HepG2 (cell line): ENCODE measurements around the gene PPIP5K2. TPM values are rescaled to one million over a fixed set of nuclear protein-coding genes. Genes with fewer than 3 reads are reported as not detected.

ENCODE experiments used
- CC2D1A ChIP-seq: sonication (generic); formaldehyde crosslinking; IDR thresholded peaks from 2 replicates; pipeline ENCODE4 v1.8.1; 2023; ENCODE audit warnings: mild to moderate bottlenecking, missing genetic modification reagents
- CEBPG ChIP-seq: IDR thresholded peaks from 2 replicates; pipeline ENCODE4 v1.6.1; 2016
- DMAP1 ChIP-seq: IDR thresholded peaks from 2 replicates; pipeline ENCODE4 v1.6.1; 2016
- FOXP1 ChIP-seq, 2 experiments: fragments of 450-650 bp in 1 of 2; IDR thresholded peaks; 2 replicates each; pipeline ENCODE4 v1.6.1; 2017 to 2018; ENCODE audit warnings: antibody characterized with exemption in 1 of 2
- MAFF ChIP-seq: IDR thresholded peaks from 2 replicates; pipeline ENCODE4 v1.6.1; 2011; ENCODE audit warnings: low read depth, low read length, improper control_type of control experiment
- MED13 ChIP-seq: sonication (generic); formaldehyde crosslinking; IDR thresholded peaks from 2 replicates; pipeline ENCODE4 v1.5.0; 2020; ENCODE audit warnings: missing genetic modification reagents
- MTERF4 ChIP-seq: sonication (generic); formaldehyde crosslinking; IDR thresholded peaks from 2 replicates; pipeline ENCODE4 v1.8.0; 2023; ENCODE audit warnings: mild to moderate bottlenecking, missing genetic modification reagents
- NR2F6 ChIP-seq, 2 experiments: IDR thresholded peaks; 2 replicates each; pipeline ENCODE4 v1.6.1; 2016; ENCODE audit warnings: antibody characterized with exemption in 1 of 2, mild to moderate bottlenecking in 1 of 2
- PPARG ChIP-seq: conservative IDR thresholded peaks from 2 replicates; pipeline ENCODE4 v1.6.1; 2016; ENCODE audit warnings: missing biosample characterization, missing genetic modification reagents
- PTBP1 ChIP-seq: fragments of 200-400 bp; formaldehyde crosslinking; IDR thresholded peaks from 2 replicates; pipeline ENCODE4 v1.6.1; 2018; ENCODE audit warnings: low read length, low read depth; ENCODE audit not compliant: poor library complexity, severe bottlenecking
- RBM39 ChIP-seq: fragments of 200-400 bp; formaldehyde crosslinking; IDR thresholded peaks from one replicate; pipeline ENCODE4 v1.6.1; 2018; ENCODE audit warnings: antibody characterized with exemption, mild to moderate bottlenecking, low read depth, low read length; ENCODE audit not compliant: poor library complexity, severe bottlenecking
- REPIN1 ChIP-seq: sonication (generic); formaldehyde crosslinking; IDR thresholded peaks from 2 replicates; pipeline ENCODE4 v1.8.0; 2022; ENCODE audit warnings: missing genetic modification reagents, low read depth, mild to moderate bottlenecking, borderline replicate concordance
- RFXANK ChIP-seq: IDR thresholded peaks from 2 replicates; pipeline ENCODE4 v1.6.1; 2016
- RORA ChIP-seq: sonication (generic); formaldehyde crosslinking; IDR thresholded peaks from 2 replicates; pipeline ENCODE4 v1.5.0; 2020; ENCODE audit warnings: mild to moderate bottlenecking, missing genetic modification reagents, moderate library complexity
- SNAPC4 ChIP-seq: sonication (generic); formaldehyde crosslinking; IDR thresholded peaks from 2 replicates; pipeline ENCODE4 v1.4.0; 2020; ENCODE audit warnings: mild to moderate bottlenecking, missing genetic modification reagents
- THAP9 ChIP-seq: sonication (generic); formaldehyde crosslinking; IDR thresholded peaks from 2 replicates; pipeline ENCODE4; 2020; ENCODE audit warnings: missing genetic modification reagents, mild to moderate bottlenecking, borderline replicate concordance
- ZNF337 ChIP-seq: sonication (generic); formaldehyde crosslinking; IDR thresholded peaks from 2 replicates; pipeline ENCODE4 v1.5.1; 2020; ENCODE audit warnings: missing genetic modification reagents, low read depth, mild to moderate bottlenecking, borderline replicate concordance
- ZNF33A ChIP-seq: sonication (generic); formaldehyde crosslinking; IDR thresholded peaks from 2 replicates; pipeline ENCODE4 v1.5.1; 2020; ENCODE audit warnings: missing genetic modification reagents, mild to moderate bottlenecking, moderate library complexity, borderline replicate concordance
- ZNF468 ChIP-seq: sonication (generic); formaldehyde crosslinking; IDR thresholded peaks from 2 replicates; pipeline ENCODE4 v1.8.0; 2022; ENCODE audit warnings: mild to moderate bottlenecking, moderate library complexity, missing genetic modification reagents
- ZNF703 ChIP-seq: sonication (generic); formaldehyde crosslinking; IDR thresholded peaks from 2 replicates; pipeline ENCODE4 v1.5.1; 2020; ENCODE audit warnings: missing genetic modification reagents, mild to moderate bottlenecking, moderate library complexity, borderline replicate concordance
- ZNF737 ChIP-seq: sonication (generic); formaldehyde crosslinking; IDR thresholded peaks from 2 replicates; pipeline ENCODE4 v1.5.0; 2020; ENCODE audit warnings: missing genetic modification reagents, mild to moderate bottlenecking, borderline replicate concordance
- ZNF792 ChIP-seq: IDR thresholded peaks from 2 replicates; pipeline ENCODE4 v1.6.1; 2016
- ZNF878 ChIP-seq: sonication (generic); formaldehyde crosslinking; IDR thresholded peaks from 2 replicates; pipeline ENCODE4 v1.8.1; 2023; ENCODE audit warnings: mild to moderate bottlenecking, missing genetic modification reagents, moderate library complexity
- polyA plus RNA-seq, 8 experiments: library from polyadenylated mRNA; depleted of rRNA in 3 of 8; stranded (reverse) in 7 of 8; unstranded in 1 of 8; fragments of >200 nt; fragmentation: Illumina TruSeq in 4 of 8; extraction: Trizol in 4 of 8; gene quantifications; 2 replicates each; pipeline versions ENCODE4 v1.2.1 to v1.2.3, GENCODE V29; 2011 to 2016; ENCODE audit warnings: low read depth in 4 of 8, missing spikeins in 1 of 8, mixed read lengths in 1 of 8; ENCODE audit not compliant: insufficient read depth in 1 of 8
- total RNA-seq, 5 experiments: library from RNA; depleted of rRNA; stranded (reverse); fragments of >200 nt; fragmentation: Illumina TruSeq; extraction: Trizol; gene quantifications; 2 replicates each; pipeline ENCODE4 v1.2.3, GENCODE V29; 2016; ENCODE audit warnings: low read depth in 1 of 5

Gene PPIP5K2
- total and polyA plus RNA-seq, 2 of the 13 experiments (the other 11 are each of a cell fraction or from before 2014, with no cell fraction given), result 19.7 to 45.6 TPM

GRCh38 chr5:103224118-103224893 is 104.2 kb downstream of the PPIP5K2 start (continued):
- TF ChIP-seq SNAPC4 (CRISPR knock-in tag) (no peak), ZNF792 (CRISPR knock-in tag) (no peak), ZNF33A (CRISPR knock-in tag) (no peak), MAFF (no peak), CC2D1A (CRISPR knock-in tag) (no peak), THAP9 (no peak), ZNF737 (CRISPR knock-in tag) (no peak), MED13 (CRISPR knock-in tag) (no peak), ZNF468 (CRISPR knock-in tag) (no peak), CEBPG (CRISPR knock-in tag) (peak; percentile 18; the same call in 1 of the 2 replicates), REPIN1 (CRISPR knock-in tag) (no peak), ZNF878 (CRISPR knock-in tag) (no peak), PPARG (CRISPR knock-in tag) (no peak), ZNF337 (CRISPR knock-in tag) (no peak), RORA (CRISPR knock-in tag) (no peak), ZNF703 (CRISPR knock-in tag) (no peak), RFXANK (CRISPR knock-in tag) (no peak), PTBP1 (no peak), MTERF4 (no peak), DMAP1 (CRISPR knock-in tag) (no peak), RBM39 (no peak), NR2F6 (IDR thresholded peaks at IDR 0.05) (no peak), NR2F6 (CRISPR knock-in tag; IDR thresholded peaks at IDR 0.05) (no peak), FOXP1 (IDR thresholded peaks at IDR 0.05) (no peak), FOXP1 (CRISPR knock-in tag; IDR thresholded peaks at IDR 0.05) (no peak)
